Colonic mucosa (tissue), 4 donors: ENCODE results near the gene ARHGAP29. TPM values are rescaled to one million over a fixed set of nuclear protein-coding genes. Genes with fewer than 3 reads are reported as not detected.

Experiments
- DNase-seq: peaks from one replicate; pipeline ENCODE4 v3.0.0-alpha.2; 2020
- H3K27ac ChIP-seq: fragments of 200-600 bp; one replicate; pipeline ENCODE4 v1.8.0; 2021
- H3K27me3 ChIP-seq: fragments of 200-600 bp; one replicate; pipeline ENCODE4 v1.8.0; 2021
- H3K36me3 ChIP-seq: fragments of 200-600 bp; one replicate; pipeline ENCODE4 v1.8.0; 2021
- H3K4me1 ChIP-seq: fragments of 200-600 bp; one replicate; pipeline ENCODE4 v1.8.0; 2021; ENCODE audit warnings: mild to moderate bottlenecking
- H3K4me3 ChIP-seq: fragments of 200-600 bp; one replicate; pipeline ENCODE4 v1.8.0; 2021
- H3K9ac ChIP-seq, 2 donors: one replicate each; pipeline ENCODE4 v1.7.0; 2013; ENCODE audit warnings: control low read depth in 2 of 2, low read depth in 2 of 2, low read length in 2 of 2
- H3K9me3 ChIP-seq: fragments of 200-600 bp; one replicate; pipeline ENCODE4 v1.8.0; 2021
- CTCF ChIP-seq: fragments of 200-600 bp; IDR thresholded peaks from one replicate; pipeline ENCODE4 v1.8.0; 2022; ENCODE audit warnings: antibody characterized with exemption, mild to moderate bottlenecking
- intact Hi-C: fragments of 100-400 bp; cut with DNase I; formaldehyde crosslinking; loops from one replicate; pipeline ENCODE4 v1.14.1; 2022
- total RNA-seq, 2 donors: library from RNA; stranded (reverse); fragmentation: NEBNext Ultra II Directional in 1 of 2; extraction: Animal tissue kit (Norgen Biotek cat#: 25700) in 1 of 2; gene quantifications; one replicate each; pipeline ENCODE4 v1.2.1, GENCODE V29; 2021
- donor health status: healthy.
- donor health status: DM: no; HTN: no; CAD: no.
- donor health status: DM: no; HTN: no; CAD: no.

Gene ARHGAP29
- total RNA-seq, 2 donors from 2014 or later = 2.5 to 8.6 TPM

GRCh38 chr1:94254073-94254810 lies 16.9 kb upstream of the ARHGAP29 start:
- intact Hi-C loops = no loop called here
- no peaks in the 10 kb centered on the region for H3K4me1 ChIP-seq
- H3K4me3 ChIP-seq = no peak overlapping the region
- no peak overlapping the region for H3K9ac ChIP-seq
- H3K36me3 ChIP-seq = no peaks in the 10 kb centered on the region
- TF ChIP-seq CTCF = no peak
- H3K27ac ChIP-seq = no peak overlapping the region
- H3K27me3 ChIP-seq = no peaks in the 10 kb centered on the region
- DNase-seq = no peak
- no peaks in the 10 kb centered on the region for H3K9me3 ChIP-seq

GRCh38 chr1:94253456-94254017 lies 16.2 kb upstream of the ARHGAP29 start:
- Histone ChIP-seq H3K27me3 (no peaks in the 10 kb centered on the region), H3K9me3 (no peaks in the 10 kb centered on the region), H3K27ac (no peak overlapping the region), H3K9ac (no peak overlapping the region), H3K4me1 (no peaks in the 10 kb centered on the region), H3K4me3 (no peak overlapping the region), H3K36me3 (no peaks in the 10 kb centered on the region)
- intact Hi-C loops = no loop called here
- TF ChIP-seq CTCF = no peak
- DNase-seq = no peak

DNA sequence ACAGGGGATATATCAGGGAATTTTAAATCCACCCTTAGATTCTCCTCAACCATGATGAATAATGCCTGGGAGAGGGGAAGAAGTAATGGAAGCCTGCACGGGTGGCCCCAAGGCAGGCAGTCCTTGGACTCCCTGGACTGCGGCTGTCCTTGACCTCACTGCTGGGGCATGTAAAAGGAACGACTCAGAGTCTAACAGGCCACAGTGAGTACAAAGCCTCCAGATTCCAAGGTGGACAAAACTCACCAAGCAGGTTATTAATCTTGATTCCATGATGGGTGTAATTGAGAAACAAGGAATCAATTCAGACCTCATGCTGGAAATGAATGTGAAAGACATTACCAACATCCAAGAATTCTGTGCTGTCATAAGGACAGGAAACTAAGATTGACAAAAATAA lies 13.0 kb upstream of the ARHGAP29 start:
- no peak overlapping the region for H3K27ac ChIP-seq
- intact Hi-C loops = no loop called here
- H3K36me3 ChIP-seq = no peaks in the 10 kb centered on the region
- H3K4me1 ChIP-seq = no peaks in the 10 kb centered on the region
- no peak overlapping the region for H3K9ac ChIP-seq
- no peak for TF ChIP-seq CTCF
- peaks cover 13% of the 10 kb centered on the region for H3K27me3 ChIP-seq
- no peaks in the 10 kb centered on the region for H3K9me3 ChIP-seq
- DNase-seq = no peak
- H3K4me3 ChIP-seq = no peak overlapping the region

DNA sequence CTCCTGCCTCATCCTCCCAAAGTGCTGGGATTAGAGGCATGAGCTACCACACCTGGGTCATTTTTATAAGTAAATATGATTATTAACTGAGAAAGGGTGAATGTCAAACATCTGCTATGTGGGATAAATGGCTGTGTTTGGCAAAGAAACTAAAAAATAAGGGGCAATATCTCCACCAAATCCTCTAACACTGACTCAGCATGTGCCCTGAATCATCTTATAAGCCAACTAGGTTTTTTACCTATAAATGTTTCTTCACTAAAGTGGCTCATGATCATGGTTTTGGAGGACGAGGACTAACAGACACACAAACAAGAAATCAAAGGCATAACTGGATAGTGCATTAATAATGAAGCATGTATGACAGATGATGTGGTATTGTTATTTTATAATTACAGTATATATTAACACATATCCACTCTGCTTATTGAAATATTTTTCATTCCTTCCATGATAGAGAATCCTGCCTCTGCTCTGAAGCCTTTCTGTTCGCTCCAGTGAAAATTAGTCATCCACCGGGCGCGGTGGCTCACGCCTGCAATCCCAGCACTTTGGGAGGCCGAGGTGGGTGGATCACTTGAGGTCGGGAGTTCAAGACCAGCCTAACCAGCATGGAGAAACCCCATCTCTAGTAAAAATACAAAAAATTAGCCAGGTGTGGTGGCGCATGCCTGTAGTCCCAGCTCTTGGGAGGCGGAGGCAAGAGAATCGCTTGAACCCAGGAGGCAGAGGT lies 11.7 kb upstream of the ARHGAP29 start:
- H3K27ac ChIP-seq = no peak overlapping the region
- intact Hi-C loops = loop anchor here (5.0 kb wide), 1 partner anchor 78 kb away; no protein-coding TSS in a partner anchor
- peaks cover 13% of the 10 kb centered on the region for H3K27me3 ChIP-seq
- H3K4me1 ChIP-seq = no peaks in the 10 kb centered on the region
- no peak for DNase-seq
- no peak overlapping the region for H3K9ac ChIP-seq
- TF ChIP-seq CTCF = no peak
- no peaks in the 10 kb centered on the region for H3K36me3 ChIP-seq
- no peaks in the 10 kb centered on the region for H3K9me3 ChIP-seq
- no peak overlapping the region for H3K4me3 ChIP-seq

- intact Hi-C loops = loop anchor here (5.0 kb wide), 1 partner anchor 80 kb away; no protein-coding TSS in a partner anchor
- H3K4me3 ChIP-seq = peak overlapping the region; percentile 50
- H3K9ac ChIP-seq = peak overlapping the region; percentile 28 to 58
- H3K4me1 ChIP-seq = no peaks in the 10 kb centered on the region
- peaks cover 13% of the 10 kb centered on the region for H3K27me3 ChIP-seq
- H3K9me3 ChIP-seq = no peaks in the 10 kb centered on the region
- peak; percentile 83 for DNase-seq
- no peak for TF ChIP-seq CTCF
- H3K27ac ChIP-seq = no peak overlapping the region
- no peaks in the 10 kb centered on the region for H3K36me3 ChIP-seq
Measured at GRCh38 chr1:94247138-94248094, 10.0 kb upstream of the ARHGAP29 start.
